GM19043 (cell line): Measurements from ENCODE around the gene CASKIN1.
A peak's percentile ranks its signal among the peaks of the same experiment; 100 is the strongest.

ENCODE experiments used
- ATAC-seq: cut with Tn5 transposase; IDR thresholded peaks from one replicate; pipeline ENCODE4 v1.9.1; 2021; ENCODE audit warnings: low read depth; ENCODE audit not compliant: unreplicated experiment

The CASKIN1 gene

DNA sequence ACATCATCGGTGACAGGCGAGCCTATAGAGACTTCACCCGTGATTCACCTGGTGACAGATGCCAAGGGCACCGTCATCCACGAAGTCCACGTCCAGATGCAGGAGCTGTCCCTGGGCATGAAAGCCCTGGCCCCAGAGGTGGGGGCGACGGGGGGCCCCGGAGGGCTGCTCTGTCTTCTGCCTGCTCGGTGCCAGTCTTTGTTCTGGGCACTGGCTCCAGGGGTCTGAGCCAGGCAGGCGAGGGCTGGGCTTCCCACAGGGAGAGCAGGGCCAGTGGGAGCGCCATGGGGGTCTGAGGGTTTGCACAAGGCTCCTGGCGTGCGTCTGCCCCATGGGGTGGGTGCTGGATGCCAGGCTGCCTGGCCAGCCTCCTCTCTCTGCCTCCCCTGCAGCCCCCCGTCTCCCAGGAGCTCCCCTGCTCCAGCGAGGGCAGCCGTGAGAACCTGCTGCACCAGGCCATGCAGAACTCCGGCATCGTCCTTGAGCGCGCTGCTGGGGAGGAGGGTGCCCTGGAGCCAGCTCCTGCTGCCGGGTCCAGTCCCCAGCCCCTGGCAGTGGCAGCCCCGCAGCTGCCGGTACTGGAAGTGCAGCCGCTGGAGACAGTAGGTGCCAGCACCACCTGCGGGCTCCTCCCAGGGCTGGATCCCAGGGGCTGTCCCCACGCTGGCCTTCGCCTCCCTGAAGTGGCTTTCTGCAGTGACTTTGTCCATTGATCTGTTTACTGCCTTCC lies 36.8 kb upstream of the CASKIN1 start:
- ATAC-seq: no peak

DNA sequence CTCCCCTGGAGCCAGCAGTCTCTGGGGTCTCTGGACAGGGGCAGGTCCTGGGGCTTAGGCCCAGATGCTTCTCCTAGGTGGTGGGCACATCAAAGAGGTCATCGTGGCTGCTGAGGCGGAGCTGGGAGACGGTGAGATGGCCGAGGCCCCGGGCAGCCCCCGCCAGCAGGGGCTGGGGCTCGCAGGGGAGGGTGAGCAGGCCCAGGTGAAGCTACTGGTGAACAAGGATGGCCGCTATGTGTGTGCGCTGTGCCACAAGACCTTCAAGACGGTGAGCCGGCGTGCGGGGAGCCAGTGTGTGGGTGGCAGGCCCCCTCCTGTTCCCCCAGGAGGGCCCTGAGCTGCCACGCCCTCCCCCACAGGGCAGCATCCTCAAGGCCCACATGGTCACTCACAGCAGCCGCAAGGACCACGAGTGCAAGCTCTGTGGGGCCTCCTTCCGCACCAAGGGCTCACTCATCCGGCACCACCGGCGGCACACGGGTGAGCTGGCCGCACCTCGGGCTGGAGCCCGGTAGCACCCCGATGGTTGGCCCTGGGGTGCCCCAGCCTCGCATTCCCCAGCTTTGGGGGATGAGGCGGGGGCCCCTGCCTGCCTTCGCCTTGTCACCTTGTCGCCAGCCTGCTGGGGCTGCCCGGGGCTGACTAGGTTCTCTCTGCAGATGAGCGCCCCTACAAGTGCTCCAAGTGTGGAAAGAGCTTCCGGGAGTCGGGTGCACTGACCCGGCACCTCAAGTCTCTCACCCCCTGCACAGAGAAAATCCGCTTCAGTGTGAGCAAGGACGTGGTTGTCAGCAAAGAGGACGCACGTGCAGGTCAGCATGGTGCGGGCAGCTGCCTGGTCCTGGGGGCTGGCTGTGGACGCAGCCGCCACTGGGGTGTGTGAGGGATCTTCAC lies 35.9 kb upstream of the CASKIN1 start:
- ATAC-seq: no peak

GRCh38 chr16:2231016-2231931 lies 34.9 kb upstream of the CASKIN1 start:
- no peak for ATAC-seq

GRCh38 chr16:2230376-2230775 lies 34.0 kb upstream of the CASKIN1 start:
- ATAC-seq: no peak

DNA sequence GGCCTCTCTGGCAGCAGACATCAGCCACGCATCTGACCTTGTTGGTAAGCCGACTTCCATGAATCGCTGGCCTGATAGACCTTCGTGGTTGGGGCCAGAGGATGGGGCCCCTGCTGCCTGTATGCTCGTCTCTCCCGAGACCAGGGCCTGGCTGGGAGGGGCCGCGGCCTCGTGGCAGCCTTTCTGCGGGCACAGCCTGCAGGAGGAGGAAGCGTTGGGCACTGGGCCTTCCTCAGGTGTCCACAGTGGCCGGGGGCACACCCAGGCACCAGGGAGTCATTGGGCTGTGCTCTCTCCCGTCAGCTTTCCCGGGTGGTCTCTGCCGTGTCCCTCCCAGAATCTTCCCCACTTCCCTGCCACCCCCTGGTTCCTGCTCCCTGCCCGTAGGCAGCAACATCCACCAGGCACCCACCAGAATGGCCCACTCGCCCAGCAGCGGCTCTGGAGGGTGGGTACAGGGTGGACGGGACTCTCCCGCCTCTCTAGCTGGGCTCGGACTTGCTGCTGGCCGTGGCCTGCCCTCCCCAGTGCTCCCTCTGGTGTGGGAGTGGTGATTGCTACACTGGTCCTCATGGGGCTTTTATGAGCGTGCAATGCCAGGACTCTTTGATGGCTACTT lies 33.3 kb upstream of the CASKIN1 start:
- ATAC-seq: no peak

DNA sequence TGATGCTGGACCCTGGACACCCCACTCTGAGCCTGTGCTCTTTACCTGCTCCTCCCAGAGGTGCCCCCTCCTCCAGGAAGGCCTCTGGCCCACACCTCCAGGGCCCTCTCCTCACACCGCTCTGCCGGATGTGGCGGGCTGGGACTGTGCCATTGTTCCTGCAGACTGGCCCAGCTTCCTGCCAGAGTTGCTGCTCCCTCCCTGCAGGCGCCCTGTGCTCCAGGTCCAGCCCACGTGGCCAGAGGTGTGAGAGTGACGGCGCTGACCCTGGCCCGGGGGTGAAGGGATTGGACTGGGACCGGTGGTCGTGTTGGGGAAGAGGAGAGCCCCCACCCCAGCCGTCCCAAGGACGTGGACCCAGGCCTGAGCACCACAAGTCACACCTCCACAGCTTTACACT lies 32.7 kb upstream of the CASKIN1 start:
- ATAC-seq: no peak

GRCh38 chr16:2228161-2228824 lies 31.9 kb upstream of the CASKIN1 start:
- ATAC-seq: no peak

GRCh38 chr16:2226918-2227317 lies 30.5 kb upstream of the CASKIN1 start:
- ATAC-seq: no peak

DNA sequence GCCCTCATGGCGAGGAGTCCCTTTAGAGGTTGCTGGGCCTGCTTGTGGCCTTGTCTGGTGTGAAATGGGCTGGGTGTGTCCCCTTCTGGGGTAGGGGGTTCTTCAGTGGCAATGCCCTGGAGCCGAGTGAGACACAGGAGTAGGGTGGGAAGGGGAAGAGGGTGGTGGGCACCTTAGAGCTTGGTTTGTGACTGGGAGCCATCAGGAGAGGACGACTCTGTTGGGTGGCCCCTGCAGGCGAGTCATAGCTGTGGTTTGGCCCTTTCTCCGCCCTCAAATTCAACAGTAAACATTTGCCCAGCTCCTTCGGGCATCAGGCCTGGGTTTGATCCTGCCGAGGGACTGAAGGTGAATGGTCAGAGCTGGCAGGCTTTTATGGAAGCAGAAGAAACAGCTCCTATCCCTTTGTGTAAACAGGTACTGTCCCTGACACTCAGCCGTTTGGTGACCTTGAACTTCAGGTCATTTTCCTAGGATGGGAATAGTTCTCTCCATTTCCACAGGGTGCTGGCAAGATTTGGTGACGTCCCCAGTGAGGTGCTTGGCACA lies 29.9 kb upstream of the CASKIN1 start:
- ATAC-seq: no peak

DNA sequence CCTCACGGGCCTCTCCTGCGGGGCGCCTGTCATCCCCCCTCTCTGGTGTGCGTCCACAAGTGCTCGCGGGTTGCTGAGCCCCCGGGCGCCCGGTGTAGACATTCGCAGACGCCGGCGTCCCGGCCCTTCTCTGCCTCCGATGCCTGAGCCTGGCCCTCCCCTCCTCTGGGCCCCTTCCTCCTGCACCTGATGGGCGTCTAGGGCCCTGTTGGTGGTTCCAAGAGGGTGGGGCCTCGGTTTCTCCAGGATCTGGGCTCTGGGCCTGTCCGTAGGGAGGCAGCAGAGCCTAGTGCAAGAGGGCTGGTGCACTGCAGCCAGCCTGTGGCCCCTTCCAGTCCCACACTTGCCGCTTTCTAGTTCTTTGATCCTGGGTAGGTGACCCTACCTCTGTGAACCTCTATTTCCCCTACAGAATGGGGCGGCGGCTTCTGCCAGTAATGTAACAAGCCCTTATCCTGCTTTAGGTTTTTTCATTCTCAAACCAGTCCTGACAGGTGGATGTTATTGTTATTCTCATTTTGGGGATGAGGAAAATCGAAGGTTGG lies 27.6 kb upstream of the CASKIN1 start:
- no peak for ATAC-seq

GRCh38 chr16:2223221-2223941 lies 27.0 kb upstream of the CASKIN1 start, which contains the start of gene E4F1:
E4F1 (plus strand) TSS chr16:2223591; CDS start chr16:2223614, 23 bp downstream.
- ATAC-seq: peak; percentile 94

DNA sequence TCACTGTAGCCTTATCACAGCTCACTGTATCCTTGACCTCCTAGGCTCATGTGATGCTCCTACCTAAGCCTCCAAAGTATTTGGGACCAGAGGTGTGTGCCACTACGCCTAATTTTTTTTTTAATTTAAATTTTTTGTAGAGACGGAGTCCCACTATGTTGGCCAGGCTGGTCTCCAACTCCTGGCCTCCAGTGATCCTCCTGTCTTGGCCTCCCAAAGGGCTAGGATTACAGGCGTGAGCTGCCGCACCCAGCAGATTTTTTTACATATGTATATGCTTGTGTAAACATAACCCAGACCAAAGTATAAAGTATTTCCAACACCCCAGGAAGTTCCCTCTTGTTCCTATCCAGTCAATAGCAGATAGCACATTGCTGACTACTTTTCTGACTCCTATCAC lies 19.9 kb upstream of the CASKIN1 start:
- no peak for ATAC-seq

GRCh38 chr16:2214719-2214968 lies 18.2 kb upstream of the CASKIN1 start, which contains the start of gene PGP:
PGP (minus strand) TSS chr16:2214840; CDS start chr16:2214777, 63 bp downstream.
- peak; percentile 78 for ATAC-seq

DNA sequence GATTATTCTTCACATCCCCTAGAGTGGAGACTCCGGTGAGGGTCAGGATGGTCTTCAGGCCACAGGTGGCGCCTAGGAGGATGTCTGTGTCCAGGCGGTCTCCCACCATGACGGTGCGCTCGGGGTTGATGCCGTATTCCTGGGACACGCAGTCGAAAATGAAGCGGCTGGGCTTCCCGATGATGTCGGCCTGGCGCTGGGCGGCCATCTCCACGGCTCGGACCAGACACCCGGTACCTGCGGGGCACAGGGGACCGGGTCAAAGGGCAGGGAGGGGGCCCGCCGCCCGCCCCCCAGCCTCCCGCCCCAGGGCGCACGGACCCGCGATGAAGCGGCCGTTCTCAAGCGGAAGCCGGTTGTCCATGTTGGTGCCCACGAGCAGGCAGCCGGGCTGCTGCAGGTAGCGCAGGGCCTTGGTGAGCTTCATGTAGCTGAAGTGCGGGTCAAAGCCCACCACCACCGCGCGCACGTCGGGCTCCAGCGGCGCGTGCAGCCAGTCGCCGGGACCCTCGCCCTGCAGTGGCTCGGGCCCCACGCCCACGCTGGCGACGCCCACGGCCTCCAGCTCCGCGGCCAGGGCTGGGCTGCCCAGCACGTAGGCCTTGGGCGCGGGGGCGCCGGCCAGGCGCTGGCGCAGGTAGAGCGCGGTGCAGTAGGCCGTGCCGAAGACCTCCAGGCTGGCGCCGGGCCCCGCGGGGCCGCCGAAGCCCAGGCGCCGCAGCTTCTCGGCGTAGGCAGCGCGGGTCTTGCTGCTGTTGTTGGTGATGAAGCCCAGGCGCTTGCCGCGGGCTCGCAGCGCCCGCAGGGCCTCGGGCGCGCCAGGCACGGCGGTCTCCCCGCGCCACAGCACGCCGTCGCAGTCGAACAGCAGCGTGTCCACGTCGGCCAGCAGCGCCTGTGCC lies 17.7 kb upstream of the CASKIN1 start:
- no peak for ATAC-seq

GRCh38 chr16:2212362-2213324 lies 16.2 kb upstream of the CASKIN1 start:
- no peak for ATAC-seq

- ATAC-seq: no peak
Observed at GRCh38 chr16:2211923-2212347, 15.5 kb upstream of the CASKIN1 start.
